DMS53 treated with DMSO at 0.1 percent for 48 hours (cell line): ENCODE measurements around the gene OPTC.

Experiments
- DNase-seq: peaks from one replicate; lab custom pipeline; 2025; ENCODE audit not compliant: unreplicated experiment; lab: John Stamatoyannopoulos, UW

OPTC gene

DNA sequence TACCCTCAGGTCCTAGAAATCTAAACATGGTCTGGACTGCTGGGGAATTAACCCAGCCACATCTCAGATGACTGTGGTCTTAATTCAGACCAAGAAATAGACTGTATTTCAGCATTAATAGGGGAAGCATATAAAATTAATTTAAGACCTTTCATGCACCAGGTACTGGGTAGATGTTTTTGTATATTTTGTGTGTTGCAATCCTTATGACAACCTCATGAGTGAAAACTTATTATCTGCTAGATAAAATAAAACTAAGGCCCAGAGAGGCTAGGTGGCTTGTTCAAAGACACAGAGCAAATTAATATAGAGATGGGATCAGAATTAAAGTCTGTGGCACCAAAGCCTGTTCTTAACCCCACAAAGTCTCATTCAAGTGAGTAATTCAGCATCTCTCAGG, 40.1 kb downstream of the OPTC start:
- DNase-seq: no peak

DNA sequence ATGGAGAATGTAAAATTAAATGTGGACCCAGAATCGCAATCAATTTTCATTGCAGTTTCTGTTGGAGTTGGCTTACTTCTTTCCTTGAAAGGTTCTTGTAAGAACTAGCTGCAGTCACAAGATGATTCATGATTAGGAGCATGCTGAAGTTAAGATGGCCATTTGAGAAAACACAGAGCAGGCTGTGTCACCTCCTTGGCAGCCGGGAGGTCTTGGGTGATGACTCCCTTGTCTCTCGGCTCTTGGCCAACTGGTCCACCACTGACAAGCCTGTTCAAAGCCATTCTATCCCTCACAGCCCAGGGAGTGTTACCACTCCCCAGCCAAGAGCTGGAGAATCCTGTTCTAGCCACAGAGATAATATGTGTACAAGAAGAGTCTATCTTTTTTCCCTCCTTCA, 40.6 kb downstream of the OPTC start:
- DNase-seq: no peak

GRCh38 chr1:203536575-203536974, 42.6 kb downstream of the OPTC start:
- DNase-seq: no peak

- DNase-seq: no peak
These were observed 43.1 kb downstream of the OPTC start for GRCh38 chr1:203536980-203537455.

DNA sequence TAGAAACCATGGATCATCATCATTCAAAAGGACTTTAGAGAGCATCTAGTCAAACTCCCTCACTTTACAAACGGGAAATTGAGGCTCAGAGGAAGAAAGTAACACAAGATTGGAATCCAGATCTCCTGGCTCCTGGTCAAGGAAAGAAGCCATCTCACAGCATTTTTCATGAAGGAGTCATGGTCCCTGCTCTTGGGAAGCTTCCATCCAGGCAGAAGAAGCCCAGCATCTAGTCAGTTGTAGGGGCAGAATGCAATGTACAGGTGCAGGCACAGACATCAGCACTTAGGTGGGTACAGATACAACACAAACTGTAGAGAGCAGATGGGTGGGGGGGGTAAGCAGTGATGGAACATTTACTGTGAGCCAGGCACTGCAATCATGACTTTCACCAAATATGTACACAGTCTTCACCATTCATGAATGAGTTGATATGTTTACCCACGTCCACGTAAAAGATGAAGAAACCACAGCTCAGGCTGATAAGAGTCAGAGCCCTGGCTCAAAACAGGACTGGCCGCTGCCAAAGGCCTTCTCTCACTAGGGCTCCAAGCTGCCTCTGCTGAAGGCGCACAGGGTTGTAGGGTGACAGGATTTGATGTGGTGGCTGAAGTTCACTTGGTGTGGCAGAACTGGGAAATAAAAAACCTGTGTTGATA, 44.0 kb downstream of the OPTC start:
- DNase-seq: peak; percentile 74

- DNase-seq: no peak
These were observed 44.8 kb downstream of the OPTC start for GRCh38 chr1:203538726-203539125.

GRCh38 chr1:203539831-203540546, 46.0 kb downstream of the OPTC start:
- DNase-seq: no peak

DNA sequence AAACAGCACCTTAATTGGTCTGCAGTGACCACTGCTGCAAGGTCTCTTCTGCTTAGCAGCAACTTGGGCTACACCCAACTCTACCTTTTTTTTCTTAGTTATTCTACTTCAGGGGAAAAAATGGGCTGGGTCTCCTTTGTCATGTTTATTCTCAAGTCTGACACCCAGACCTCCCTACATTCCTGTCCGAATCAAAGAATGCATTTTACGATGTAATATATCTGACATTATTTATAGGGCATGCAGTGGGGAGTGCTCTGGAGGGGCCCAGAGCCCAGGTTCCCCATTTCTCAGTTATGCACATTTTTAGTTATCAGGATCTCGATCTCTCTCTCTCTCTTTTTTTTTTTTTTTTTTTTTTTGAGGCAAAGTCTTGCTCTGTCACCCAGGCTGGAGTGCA, 50.5 kb downstream of the OPTC start:
- no peak for DNase-seq

- no peak for DNase-seq
These were observed 51.2 kb downstream of the OPTC start for GRCh38 chr1:203544978-203545816.

DNA sequence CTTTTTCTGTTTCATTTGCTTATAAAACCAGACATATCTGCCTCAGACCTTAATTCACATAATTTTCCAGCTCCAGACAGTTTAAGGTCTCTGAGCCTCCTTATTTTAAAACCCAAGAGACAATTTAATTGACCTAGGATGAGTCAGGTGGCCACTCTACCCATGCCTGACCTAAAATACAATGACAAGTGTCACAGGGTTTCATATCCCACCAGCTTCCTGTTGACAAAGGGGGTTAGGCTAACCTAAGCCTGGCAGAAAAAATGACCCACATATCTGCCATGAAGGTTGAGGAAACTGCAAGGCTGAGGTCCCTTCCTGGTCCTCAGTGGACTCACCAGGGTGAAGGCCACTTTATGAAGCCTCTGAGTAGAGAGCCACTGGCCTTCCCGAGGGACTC, 52.3 kb downstream of the OPTC start:
- no peak for DNase-seq

- no peak for DNase-seq
These were observed 53.2 kb downstream of the OPTC start for GRCh38 chr1:203547147-203547546.

DNA sequence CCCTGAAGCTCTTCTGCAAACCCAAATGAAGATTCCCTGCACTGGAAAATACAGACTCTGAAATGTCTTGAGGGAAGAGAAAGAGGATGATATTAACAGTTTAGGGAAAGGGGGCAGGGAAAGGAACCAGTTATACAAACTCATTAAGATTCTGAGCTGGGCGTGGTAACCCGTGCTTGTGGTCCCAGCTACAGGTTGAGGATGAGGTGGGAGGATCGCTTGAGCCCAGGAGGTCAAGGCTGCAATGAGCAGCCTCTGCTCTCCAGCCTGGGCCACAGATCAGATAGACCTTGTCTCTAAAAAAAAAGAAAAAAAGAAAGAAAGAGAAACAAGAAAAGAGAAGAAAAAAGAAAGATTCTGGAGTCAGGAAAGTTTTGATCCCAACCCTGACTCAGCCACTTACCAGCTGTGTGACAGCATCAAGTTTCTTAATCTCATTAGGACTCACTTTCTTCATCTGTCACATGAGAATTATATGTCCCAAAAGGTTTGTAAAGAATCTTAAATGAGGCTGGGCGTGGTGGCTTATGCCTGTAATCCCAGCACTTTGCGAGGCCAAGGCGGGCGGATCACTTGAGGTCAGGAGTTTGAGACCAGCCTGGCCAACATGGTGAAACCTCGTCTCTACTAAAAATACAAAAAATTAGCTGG, 53.9 kb downstream of the OPTC start:
- DNase-seq: no peak

DNA sequence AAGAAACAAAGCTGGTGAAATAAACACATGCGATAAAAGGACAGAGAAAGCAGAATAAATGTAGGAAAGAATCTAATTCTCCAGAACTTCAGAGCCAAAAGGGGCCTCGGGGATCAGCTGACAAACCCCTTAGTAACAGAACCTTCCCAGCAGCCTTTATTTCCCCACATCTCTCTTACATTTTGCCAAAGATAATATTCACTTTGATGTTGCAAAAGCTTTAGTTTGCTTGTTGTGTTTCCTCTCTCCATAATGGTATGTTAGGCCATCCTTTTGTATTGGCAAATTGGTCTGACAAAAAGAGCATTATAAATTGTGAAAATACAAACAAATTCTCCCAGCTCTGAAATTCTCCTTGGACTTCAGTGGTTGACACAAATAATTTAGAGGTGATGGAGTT, 54.9 kb downstream of the OPTC start:
- DNase-seq: no peak

DNA sequence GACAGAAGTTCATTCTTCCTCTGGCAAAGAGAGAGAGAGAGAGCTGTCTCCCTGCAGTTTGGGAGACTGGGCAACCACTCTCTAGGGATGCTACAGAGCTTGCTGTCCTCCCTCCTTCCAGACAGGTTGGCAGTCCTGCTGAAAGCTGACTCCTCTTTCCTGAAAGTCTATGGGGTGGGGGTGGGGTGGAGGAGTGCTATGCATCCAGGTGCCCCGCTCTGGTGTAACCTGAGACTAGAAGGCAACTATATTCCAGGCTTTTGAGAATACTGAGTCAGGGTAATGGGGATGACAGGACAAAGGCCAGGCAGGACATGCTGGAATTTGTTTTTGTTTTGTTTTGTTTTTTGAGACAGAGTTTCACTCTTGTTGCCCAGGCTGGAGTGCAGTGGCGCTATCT, 55.4 kb downstream of the OPTC start:
- DNase-seq: peak; percentile 5

DNA sequence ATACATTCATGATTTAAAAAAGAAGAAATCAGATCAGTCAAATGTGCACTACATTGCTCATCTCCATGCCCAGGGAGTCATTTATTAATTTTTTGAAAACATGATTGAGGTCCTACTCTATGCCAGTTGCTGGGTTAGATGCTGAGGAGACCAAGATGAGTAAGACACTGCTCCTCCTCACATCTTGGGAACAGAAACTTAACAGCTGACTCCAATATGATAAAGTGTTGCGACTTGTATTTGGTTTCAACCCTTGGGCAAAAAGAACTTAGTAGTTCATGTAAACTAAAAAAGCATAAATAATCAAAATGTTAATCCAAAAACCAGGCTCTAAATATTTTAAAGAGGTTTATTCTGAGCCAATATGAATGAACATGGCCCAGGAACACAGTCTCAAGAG, 56.9 kb downstream of the OPTC start:
- DNase-seq: no peak

- no peak for DNase-seq
These were observed 57.6 kb downstream of the OPTC start for GRCh38 chr1:203551550-203551949.

- no peak for DNase-seq
These were observed 59.5 kb downstream of the OPTC start for GRCh38 chr1:203553496-203553895.

DNA sequence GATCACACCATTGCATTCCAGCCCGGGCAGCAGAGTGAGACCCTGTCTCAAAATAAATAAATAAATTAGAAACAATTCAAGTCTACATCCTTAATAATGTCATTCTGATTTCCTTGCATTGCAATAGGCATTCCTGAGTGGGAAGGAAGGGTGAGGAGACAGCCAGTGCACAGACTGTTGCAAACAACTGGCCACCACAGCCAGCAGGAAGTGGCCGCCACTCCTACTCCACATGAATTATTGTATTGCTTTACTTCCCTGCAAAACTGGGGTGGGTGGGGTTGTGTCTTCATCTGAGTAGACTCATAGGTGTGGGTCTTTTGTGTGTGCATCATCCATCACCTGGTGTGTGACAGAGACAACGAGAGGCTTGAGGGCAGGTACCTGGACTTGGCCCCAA, 60.1 kb downstream of the OPTC start:
- DNase-seq: no peak

GRCh38 chr1:203555076-203555475, 61.1 kb downstream of the OPTC start:
- DNase-seq: no peak

- DNase-seq: no peak
These were observed 61.6 kb downstream of the OPTC start for GRCh38 chr1:203555511-203556046.
